Transverse colon (tissue), 4 donors: ENCODE results near the gene GRIFIN.

ENCODE experiments used
- POLR2A ChIP-seq: fragments of 450-650 bp; IDR thresholded peaks from one replicate; pipeline ENCODE4 v1.6.1; 2016; ENCODE audit warnings: antibody characterized with exemption, mild to moderate bottlenecking, moderate library complexity
- POLR2AphosphoS5 ChIP-seq, 3 donors: sonication (generic); formaldehyde crosslinking; IDR thresholded peaks; one replicate each; pipeline ENCODE4 v1.6.1; 2016; ENCODE audit warnings: antibody characterized with exemption in 3 of 3
- TF ChIP-seq, protein P1 (sequence below), 5 experiments: fragments of 200-600 bp in 3 of 5; fragments of 450-650 bp in 2 of 5; sonication (generic) in 3 of 5; IDR thresholded peaks; 1 replicate in 2 of 5; 2 replicates in 3 of 5; pipeline ENCODE4 v1.5.1; 2016 to 2017; ENCODE audit warnings: antibody characterized with exemption in 5 of 5, inconsistent platforms in 3 of 5, mild to moderate bottlenecking in 2 of 5, moderate library complexity in 1 of 5

- no peak for TF ChIP-seq POLR2A
- TF ChIP-seq, protein P1, sequence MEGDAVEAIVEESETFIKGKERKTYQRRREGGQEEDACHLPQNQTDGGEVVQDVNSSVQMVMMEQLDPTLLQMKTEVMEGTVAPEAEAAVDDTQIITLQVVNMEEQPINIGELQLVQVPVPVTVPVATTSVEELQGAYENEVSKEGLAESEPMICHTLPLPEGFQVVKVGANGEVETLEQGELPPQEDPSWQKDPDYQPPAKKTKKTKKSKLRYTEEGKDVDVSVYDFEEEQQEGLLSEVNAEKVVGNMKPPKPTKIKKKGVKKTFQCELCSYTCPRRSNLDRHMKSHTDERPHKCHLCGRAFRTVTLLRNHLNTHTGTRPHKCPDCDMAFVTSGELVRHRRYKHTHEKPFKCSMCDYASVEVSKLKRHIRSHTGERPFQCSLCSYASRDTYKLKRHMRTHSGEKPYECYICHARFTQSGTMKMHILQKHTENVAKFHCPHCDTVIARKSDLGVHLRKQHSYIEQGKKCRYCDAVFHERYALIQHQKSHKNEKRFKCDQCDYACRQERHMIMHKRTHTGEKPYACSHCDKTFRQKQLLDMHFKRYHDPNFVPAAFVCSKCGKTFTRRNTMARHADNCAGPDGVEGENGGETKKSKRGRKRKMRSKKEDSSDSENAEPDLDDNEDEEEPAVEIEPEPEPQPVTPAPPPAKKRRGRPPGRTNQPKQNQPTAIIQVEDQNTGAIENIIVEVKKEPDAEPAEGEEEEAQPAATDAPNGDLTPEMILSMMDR (IDR thresholded peaks at IDR 0.05): no peak
- TF ChIP-seq POLR2AphosphoS5 (IDR thresholded peaks at IDR 0.05): no peak
These were observed 24.5 kb upstream of the GRIFIN start for GRCh38 chr7:2500701-2501100.
